HEK293T (cell line): ENCODE measurements around the gene EPHB1.
"Not testable (repeated sequence)": the region's sequence is repeated elsewhere in the genome, so short reads cannot be mapped to it uniquely, and the experiment has no call there.

Source experiments
- BHLHE40 ChIP-seq: fragments of 450-650 bp; IDR thresholded peaks from 2 replicates; pipeline ENCODE4 v1.6.1; 2016; ENCODE audit warnings: mild to moderate bottlenecking, moderate library complexity, borderline replicate concordance
- CTBP1 ChIP-seq: fragments of 450-650 bp; IDR thresholded peaks from 2 replicates; pipeline ENCODE4 v1.6.1; 2016; ENCODE audit warnings: borderline replicate concordance
- FOXA1 ChIP-seq: fragments of 450-650 bp; IDR thresholded peaks from 2 replicates; pipeline ENCODE4 v1.6.1; 2016; ENCODE audit warnings: mild to moderate bottlenecking
- FOXM1 ChIP-seq: fragments of 450-650 bp; IDR thresholded peaks from 2 replicates; pipeline ENCODE4 v1.6.1; 2017; ENCODE audit warnings: mild to moderate bottlenecking, borderline replicate concordance
- L3MBTL2 ChIP-seq: fragments of 450-650 bp; conservative IDR thresholded peaks from 2 replicates; pipeline ENCODE4 v1.6.1; 2016; ENCODE audit warnings: mild to moderate bottlenecking
- PKNOX1 ChIP-seq: fragments of 450-650 bp; IDR thresholded peaks from 2 replicates; pipeline ENCODE4 v1.6.1; 2016
- SUZ12 ChIP-seq: fragments of 450-650 bp; IDR thresholded peaks from 2 replicates; pipeline ENCODE4 v1.6.1; 2016; ENCODE audit warnings: mild to moderate bottlenecking
- TARDBP ChIP-seq: fragments of 450-650 bp; IDR thresholded peaks from 2 replicates; pipeline ENCODE4 v1.6.1; 2016
- ZNF384 ChIP-seq: fragments of 450-650 bp; IDR thresholded peaks from 2 replicates; pipeline ENCODE4 v1.6.1; 2016

DNA sequence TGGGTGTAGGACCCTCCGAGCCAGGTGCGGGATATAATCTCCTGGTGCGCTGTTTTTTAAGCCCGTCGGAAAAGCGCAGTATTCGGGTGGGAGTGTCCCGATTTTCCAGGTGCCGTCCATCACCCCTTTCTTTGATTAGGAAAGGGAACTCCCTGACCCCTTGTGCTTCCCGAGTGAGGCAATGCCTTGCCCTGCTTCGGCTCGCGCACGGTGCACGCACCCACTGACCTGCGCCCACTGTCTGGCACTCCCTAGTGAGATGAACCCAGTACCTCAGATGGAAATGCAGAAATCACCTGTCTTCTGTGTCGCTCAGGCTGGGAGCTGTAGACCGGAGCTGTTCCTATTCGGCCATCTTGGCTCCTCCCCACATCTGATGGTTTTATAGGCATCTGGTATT lies 210.6 kb downstream of the EPHB1 start:
- TF ChIP-seq FOXA1, CTBP1, L3MBTL2, PKNOX1, TARDBP, FOXM1, ZNF384, SUZ12, BHLHE40: not testable (repeated sequence)
